Heart left ventricle (tissue), 13 donors: ENCODE results near the gene CRMP1.

Experiments used
- CTCF ChIP-seq, 12 donors: fragments of 200-600 bp; sonication (generic) in 4 of 12; IDR thresholded peaks; one replicate each; pipeline versions ENCODE4 v1.5.0 to v1.8.0; 2018 to 2022; ENCODE audit warnings: antibody characterized with exemption in 12 of 12, mild to moderate bottlenecking in 5 of 12
- POLR2A ChIP-seq, 2 donors: fragments of 450-650 bp; IDR thresholded peaks; one replicate each; pipeline ENCODE4 v1.6.1; 2017; ENCODE audit warnings: antibody characterized with exemption in 2 of 2, mild to moderate bottlenecking in 2 of 2, moderate library complexity in 2 of 2
- donor health status: ischemic (EF 13 %, LVEDD 7.1; RV severe dilation, severe dysfunction).
- donor health status: DM: no; HTN: yes; CAD: no.
- donor health status: DM: no; HTN: no; CAD: no.
- donor health status: ischemic (EF 25% LVEDD 6.9; RV normal size, moderate dysfunction).
- donor health status: ischemic (EF 25% LVEDD 5.7; RV mildly dilated, moderate dysfunction).
- donor health status: ischemic (EF 35%, LVEDD 5.7; RV mildly dilated, moderate dysfunction).
- donor health status: nonischemic (EF 11% LVEDD 7.7; RV severe dilation, severe dysfunction).
- donor health status: DM: yes; HTN: yes; CAD: no.
- donor health status: PGD.
- donor health status: ischemic (EF 29% LVEDD 5.4; RV normal size, mild dysfunction).
- donor health status: nonischemic (EF 23%, LVEDD 6.1; RV moderate dilation, normal function).

- TF ChIP-seq CTCF (IDR thresholded peaks at IDR 0.05) (no peak), POLR2A (IDR thresholded peaks at IDR 0.05) (no peak)
These were observed 50.4 kb downstream of the CRMP1 start for GRCh38 chr4:5842456-5842855.
